H9 (cell line): ENCODE data around the gene CETN3. TPM values are rescaled to one million over a fixed set of nuclear protein-coding genes. Genes with fewer than 3 reads are reported as not detected.

ENCODE experiments used
- DNase-seq: peaks from one replicate; pipeline ENCODE4 v3.0.0-alpha.2; 2017
- H2AFZ ChIP-seq: one replicate; pipeline ENCODE4 v1.6.1; 2013; ENCODE audit warnings: mild to moderate bottlenecking, low read length, control low read depth, moderate library complexity
- H2AK5ac ChIP-seq: 2 replicates; pipeline ENCODE4 v1.6.1; 2013; ENCODE audit warnings: low read length, control low read depth, mixed read lengths; ENCODE audit not compliant: insufficient read length
- H2BK120ac ChIP-seq: one replicate; pipeline ENCODE4 v1.6.1; 2013; ENCODE audit warnings: low read depth, mild to moderate bottlenecking, low read length, control low read depth, inconsistent platforms; ENCODE audit not compliant: poor library complexity, severe bottlenecking
- H2BK12ac ChIP-seq: 2 replicates; pipeline ENCODE4 v1.6.1; 2013; ENCODE audit warnings: low read length, control low read depth, mixed read lengths, low read depth; ENCODE audit not compliant: insufficient read length
- H2BK15ac ChIP-seq: 2 replicates; pipeline ENCODE4 v1.6.1; 2013; ENCODE audit warnings: low read depth, low read length, control low read depth
- H2BK20ac ChIP-seq: one replicate; pipeline ENCODE4 v1.6.1; 2013; ENCODE audit warnings: low read depth, mild to moderate bottlenecking, low read length, control low read depth, inconsistent platforms; ENCODE audit not compliant: poor library complexity, severe bottlenecking
- H2BK5ac ChIP-seq: 2 replicates; pipeline ENCODE4 v1.6.1; 2013; ENCODE audit warnings: low read length, control low read depth, mixed read lengths; ENCODE audit not compliant: insufficient read length
- H3K14ac ChIP-seq: 2 replicates; pipeline ENCODE4 v1.6.1; 2013; ENCODE audit warnings: low read length, control low read depth; ENCODE audit not compliant: insufficient read depth
- H3K18ac ChIP-seq: 2 replicates; pipeline ENCODE4 v1.6.1; 2013; ENCODE audit warnings: low read depth, mild to moderate bottlenecking, mixed read lengths, low read length, control low read depth; ENCODE audit not compliant: insufficient read length
- H3K23ac ChIP-seq: 2 replicates; pipeline ENCODE4 v1.6.1; 2013; ENCODE audit warnings: low read length, control low read depth, mixed read lengths, low read depth; ENCODE audit not compliant: insufficient read length
- H3K23me2 ChIP-seq: 2 replicates; pipeline ENCODE4 v1.6.1; 2013; ENCODE audit warnings: low read depth, mild to moderate bottlenecking, mixed read lengths, low read length, control low read depth; ENCODE audit not compliant: insufficient read length, poor library complexity, severe bottlenecking
- H3K27ac ChIP-seq: 2 replicates; pipeline ENCODE4 v1.5.1; 2013; ENCODE audit warnings: low read length, control low read depth, mixed read lengths, low read depth; ENCODE audit not compliant: insufficient read length
- H3K27me3 ChIP-seq: 2 replicates; pipeline ENCODE4 v1.6.1; 2013; ENCODE audit warnings: low read length, control low read depth, inconsistent platforms; ENCODE audit not compliant: insufficient read depth
- H3K4ac ChIP-seq: 2 replicates; pipeline ENCODE4 v1.6.1; 2013; ENCODE audit warnings: low read depth, mild to moderate bottlenecking, control low read depth, inconsistent platforms, low read length, moderate library complexity
- H3K4me1 ChIP-seq: 2 replicates; pipeline ENCODE4 v1.6.1; 2013; ENCODE audit warnings: low read length, control low read depth, inconsistent platforms; ENCODE audit not compliant: insufficient read depth
- H3K4me2 ChIP-seq: 2 replicates; pipeline ENCODE4 v1.6.1; 2013; ENCODE audit warnings: low read length, control low read depth, mixed read lengths; ENCODE audit not compliant: insufficient read length, insufficient read depth
- H3K56ac ChIP-seq: 2 replicates; pipeline ENCODE4 v1.6.1; 2013; ENCODE audit warnings: low read depth, mild to moderate bottlenecking, mixed read lengths, low read length, control low read depth; ENCODE audit not compliant: insufficient read length
- H3K79me1 ChIP-seq: 2 replicates; pipeline ENCODE4 v1.6.1; 2013; ENCODE audit warnings: low read depth, mild to moderate bottlenecking, moderate library complexity, low read length, control low read depth, inconsistent platforms; ENCODE audit not compliant: insufficient read depth, poor library complexity, severe bottlenecking
- H3K79me2 ChIP-seq: 2 replicates; pipeline ENCODE4 v1.6.1; 2013; ENCODE audit warnings: low read length, control low read depth, inconsistent platforms; ENCODE audit not compliant: insufficient read depth
- H3K9ac ChIP-seq: 2 replicates; pipeline ENCODE4 v1.6.1; 2013; ENCODE audit warnings: low read length, control low read depth, mixed read lengths; ENCODE audit not compliant: insufficient read length; ENCODE audit errors: extremely low read depth
- H3K9me3 ChIP-seq: one replicate; pipeline ENCODE4 v1.6.1; 2013; ENCODE audit warnings: low read depth, low read length, inconsistent platforms; ENCODE audit not compliant: control insufficient read depth
- H3T11ph ChIP-seq: one replicate; pipeline ENCODE4 v1.6.1; 2013; ENCODE audit warnings: mild to moderate bottlenecking, low read length, control low read depth, inconsistent platforms
- H4K20me1 ChIP-seq: one replicate; pipeline ENCODE4 v1.6.1; 2013; ENCODE audit not compliant: control insufficient read depth, insufficient read length, insufficient read depth
- H4K5ac ChIP-seq: 2 replicates; pipeline ENCODE4 v1.6.1; 2013; ENCODE audit warnings: low read depth, mild to moderate bottlenecking, mixed read lengths, low read length, control low read depth; ENCODE audit not compliant: insufficient read length
- H4K8ac ChIP-seq: replicated peaks from 2 replicates; pipeline ENCODE4 v1.6.1; 2013; ENCODE audit warnings: low read length, control low read depth, mixed read lengths, low read depth; ENCODE audit not compliant: insufficient read length
- H4K91ac ChIP-seq: 2 replicates; pipeline ENCODE4 v1.6.1; 2013; ENCODE audit warnings: low read depth, mild to moderate bottlenecking, moderate library complexity, mixed read lengths, low read length, control low read depth; ENCODE audit not compliant: insufficient read length
- H3K27ac Mint-ChIP-seq, 3 experiments: 2 replicates in 2 of 3; 3 replicates in 1 of 3; pipeline ENCODE4 v1.8.0; 2020 to 2021; ENCODE audit warnings: mixed read lengths in 3 of 3, mild to moderate bottlenecking in 1 of 3, moderate library complexity in 1 of 3
- H3K27me3 Mint-ChIP-seq: 2 replicates; pipeline ENCODE4 v1.8.0; 2021; ENCODE audit warnings: low read depth, mild to moderate bottlenecking, moderate library complexity, mixed read lengths
- H3K36me3 Mint-ChIP-seq, 3 experiments: 2 replicates in 2 of 3; 3 replicates in 1 of 3; pipeline ENCODE4 v1.8.0; 2020 to 2021; ENCODE audit warnings: low read depth in 3 of 3, mixed read lengths in 3 of 3; ENCODE audit not compliant: insufficient read depth in 1 of 3
- H3K4me1 Mint-ChIP-seq, 2 experiments: 2 replicates each; pipeline ENCODE4 v1.8.0; 2020; ENCODE audit warnings: mixed read lengths in 2 of 2
- H3K4me3 Mint-ChIP-seq, 2 experiments: 2 replicates in 1 of 2; 3 replicates in 1 of 2; pipeline ENCODE4 v1.8.0; 2020 to 2021; ENCODE audit warnings: mild to moderate bottlenecking in 2 of 2, mixed read lengths in 2 of 2, moderate library complexity in 1 of 2
- H3K9me3 Mint-ChIP-seq, 2 experiments: 2 replicates in 1 of 2; 3 replicates in 1 of 2; pipeline ENCODE4 v1.8.0; 2020; ENCODE audit warnings: mild to moderate bottlenecking in 2 of 2, mixed read lengths in 2 of 2, moderate library complexity in 1 of 2
- WGBS: extraction: QIAGEN DNeasy Blood & Tissue Kit; methylation state at CpG from one replicate; pipeline ENCODE4 v1.1.7; 2013; ENCODE audit warnings: missing lambda C conversion rate, low lambda C conversion rate, mixed read lengths; ENCODE audit not compliant: insufficient read length; ENCODE audit errors: extremely low coverage; 5-methylcytosine and 5-hydroxymethylcytosine counted together
- total RNA-seq: library from RNA; stranded (reverse); gene quantifications from 2 replicates; pipeline ENCODE4 v1.2.1, GENCODE V29; 2021
- TF ChIP-seq, protein P1 (sequence below): fragments of 200-600 bp; sonication (generic); conservative IDR thresholded peaks from 3 replicates; pipeline ENCODE4 v1.8.0; 2021; ENCODE audit warnings: antibody characterized with exemption, mild to moderate bottlenecking

The CETN3 gene
- total RNA-seq, 1 experiment from 2014 or later: 36.3 TPM

GRCh38 chr5:90390928-90391327 lies 18.6 kb downstream of the CETN3 start:
- H3K23me2 ChIP-seq: no peaks in the 10 kb centered on the region
- H4K5ac ChIP-seq: no peak overlapping the region
- H4K20me1 ChIP-seq: no peaks in the 10 kb centered on the region
- no peak overlapping the region for H2BK20ac ChIP-seq
- no peak overlapping the region for H4K8ac ChIP-seq
- Mint-ChIP-seq H3K27me3 (no peaks in the 10 kb centered on the region), H3K4me3 (no peak overlapping the region), H3K36me3 (peaks cover 6 to 15% (median 15%) of the 10 kb centered on the region in 3 experiments; a peak in 6 of 7 replicates), H3K9me3 (no peaks in the 10 kb centered on the region), H3K4me1 (peaks cover 15 to 16% of the 10 kb centered on the region in 2 experiments), H3K27ac (peak overlapping the region; percentile 12 to 47 (median 37); a peak in 3 of 7 replicates)
- H3K18ac ChIP-seq: no peak overlapping the region
- no peak overlapping the region for H3K56ac ChIP-seq
- H3K4me1 ChIP-seq: 0 out of 2 replicates have a peak, but pooled peaks cover 2% of the 10 kb centered on the region
- H2AK5ac ChIP-seq: no peak overlapping the region
- H3T11ph ChIP-seq: no peak overlapping the region
- no peaks in the 10 kb centered on the region for H3K27me3 ChIP-seq
- no peak overlapping the region for H3K27ac ChIP-seq
- no peak overlapping the region for H3K4me2 ChIP-seq
- peak; percentile 43 for DNase-seq
- H3K79me1 ChIP-seq: no peaks in the 10 kb centered on the region
- no peak overlapping the region for H3K9ac ChIP-seq
- H2BK15ac ChIP-seq: no peak overlapping the region
- no peaks in the 10 kb centered on the region for H3K79me2 ChIP-seq
- no peak overlapping the region for H3K4ac ChIP-seq
- H2AFZ ChIP-seq: no peak overlapping the region
- no peak overlapping the region for H3K23ac ChIP-seq
- TF ChIP-seq, protein P1, sequence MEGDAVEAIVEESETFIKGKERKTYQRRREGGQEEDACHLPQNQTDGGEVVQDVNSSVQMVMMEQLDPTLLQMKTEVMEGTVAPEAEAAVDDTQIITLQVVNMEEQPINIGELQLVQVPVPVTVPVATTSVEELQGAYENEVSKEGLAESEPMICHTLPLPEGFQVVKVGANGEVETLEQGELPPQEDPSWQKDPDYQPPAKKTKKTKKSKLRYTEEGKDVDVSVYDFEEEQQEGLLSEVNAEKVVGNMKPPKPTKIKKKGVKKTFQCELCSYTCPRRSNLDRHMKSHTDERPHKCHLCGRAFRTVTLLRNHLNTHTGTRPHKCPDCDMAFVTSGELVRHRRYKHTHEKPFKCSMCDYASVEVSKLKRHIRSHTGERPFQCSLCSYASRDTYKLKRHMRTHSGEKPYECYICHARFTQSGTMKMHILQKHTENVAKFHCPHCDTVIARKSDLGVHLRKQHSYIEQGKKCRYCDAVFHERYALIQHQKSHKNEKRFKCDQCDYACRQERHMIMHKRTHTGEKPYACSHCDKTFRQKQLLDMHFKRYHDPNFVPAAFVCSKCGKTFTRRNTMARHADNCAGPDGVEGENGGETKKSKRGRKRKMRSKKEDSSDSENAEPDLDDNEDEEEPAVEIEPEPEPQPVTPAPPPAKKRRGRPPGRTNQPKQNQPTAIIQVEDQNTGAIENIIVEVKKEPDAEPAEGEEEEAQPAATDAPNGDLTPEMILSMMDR: no peak
- no peak overlapping the region for H2BK120ac ChIP-seq
- H3K14ac ChIP-seq: no peak overlapping the region
- no peak overlapping the region for H2BK12ac ChIP-seq
- H3K9me3 ChIP-seq: no peaks in the 10 kb centered on the region
- no peak overlapping the region for H2BK5ac ChIP-seq
- no peak overlapping the region for H4K91ac ChIP-seq
- no CpG with 5 or more reads among the region's 3 CpGs for WGBS
